HG03565 (cell line): ENCODE results near the gene DLX3.

Experiments used
- ATAC-seq: cut with Tn5 transposase; IDR thresholded peaks from one replicate; pipeline ENCODE4 v1.9.1; 2021; ENCODE audit warnings: mild to moderate bottlenecking, moderate library complexity; ENCODE audit not compliant: unreplicated experiment

DLX3 gene

GRCh38 chr17:50024808-50025207 is 29.8 kb upstream of the DLX3 start:
- no peak for ATAC-seq

GRCh38 chr17:50023520-50023919 is 28.5 kb upstream of the DLX3 start:
- ATAC-seq, result no peak

DNA sequence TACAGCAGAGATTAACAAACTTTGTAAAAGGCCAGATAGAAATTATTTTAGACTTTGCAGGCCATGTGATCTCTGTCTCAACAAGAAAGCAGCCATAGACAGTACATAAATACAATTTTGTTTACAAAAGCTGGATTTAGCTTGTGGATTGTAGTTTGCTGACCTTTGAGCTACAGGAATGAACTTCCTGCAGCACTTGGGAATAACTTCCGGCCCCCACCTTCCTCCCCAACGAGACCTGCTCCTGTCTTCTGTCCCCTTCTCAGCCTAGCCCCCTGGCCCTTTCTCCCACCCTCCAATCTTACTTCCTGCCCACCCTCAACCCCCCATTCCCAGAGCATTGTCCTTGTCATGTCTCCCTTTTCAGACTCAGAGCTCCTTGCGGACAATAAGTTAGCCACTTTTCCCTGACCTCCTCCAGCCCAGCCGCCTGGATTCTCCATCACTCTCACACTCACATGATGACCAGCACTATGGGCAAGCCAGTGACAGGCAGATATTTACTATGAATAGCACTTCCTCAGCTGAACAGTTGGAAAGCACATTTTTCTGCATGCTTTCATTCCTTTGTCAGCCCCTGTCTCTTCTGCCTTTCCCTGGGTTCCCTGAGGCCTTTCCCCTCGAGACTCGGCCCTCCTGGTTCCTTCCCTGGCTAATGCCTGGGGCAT is 27.6 kb upstream of the DLX3 start:
- no peak for ATAC-seq

DNA sequence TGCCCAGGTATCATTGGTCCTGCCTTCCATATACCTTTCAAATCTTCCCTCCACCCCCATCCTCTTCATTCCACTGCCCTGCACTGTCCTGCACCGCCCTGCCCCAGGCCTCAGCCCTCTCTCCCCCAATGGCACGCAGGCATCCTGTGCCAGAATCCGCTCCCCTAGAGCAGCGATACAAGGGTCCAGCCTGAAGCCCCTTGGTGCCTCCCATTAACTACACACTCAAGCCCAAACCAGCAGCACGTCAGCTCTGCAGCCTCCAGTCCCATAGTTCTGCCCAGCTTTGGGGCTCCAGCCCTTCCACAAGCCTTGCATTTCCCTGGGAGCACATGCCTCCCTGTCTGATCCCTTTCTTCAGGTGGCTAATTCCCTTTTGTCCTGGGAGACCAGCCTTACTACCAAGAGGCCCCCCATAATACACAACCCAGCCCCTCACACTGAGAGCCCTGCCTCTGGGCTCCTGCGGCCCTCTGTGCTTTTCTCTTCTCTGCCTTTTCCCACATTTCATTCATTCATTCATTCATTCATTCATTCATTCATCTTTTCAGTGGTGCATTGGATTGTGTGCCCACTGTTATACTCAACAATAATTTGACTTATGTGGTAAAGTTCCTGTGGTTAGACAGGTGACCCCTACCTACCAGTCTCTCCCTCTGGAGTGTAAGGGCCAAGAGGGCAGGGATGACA is 26.8 kb upstream of the DLX3 start:
- ATAC-seq, result no peak

- no peak for ATAC-seq
These were observed 26.0 kb upstream of the DLX3 start for GRCh38 chr17:50020841-50021599.

DNA sequence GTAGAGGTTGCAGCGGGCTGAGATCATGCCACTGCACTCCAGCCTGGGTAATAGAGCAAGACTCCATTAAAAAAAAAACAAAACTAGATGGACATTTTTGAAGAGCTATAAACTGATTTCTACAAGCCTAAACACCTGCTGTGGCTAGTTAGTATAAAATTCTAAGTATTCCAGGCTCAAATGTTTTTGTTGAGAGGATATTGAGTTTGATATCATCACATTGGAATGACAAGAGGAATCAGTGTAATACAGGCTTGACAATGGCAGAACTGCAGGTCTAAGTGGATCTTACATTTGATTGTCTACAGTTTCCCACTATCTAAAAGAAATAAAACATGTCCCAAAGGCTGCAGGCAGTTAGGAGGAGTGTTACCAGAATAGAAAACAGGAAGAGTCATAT is 23.9 kb upstream of the DLX3 start:
- no peak for ATAC-seq

GRCh38 chr17:50015146-50015545 is 20.1 kb upstream of the DLX3 start:
- ATAC-seq, result no peak

- ATAC-seq, result no peak
These were observed 19.6 kb upstream of the DLX3 start for GRCh38 chr17:50014471-50015088.

DNA sequence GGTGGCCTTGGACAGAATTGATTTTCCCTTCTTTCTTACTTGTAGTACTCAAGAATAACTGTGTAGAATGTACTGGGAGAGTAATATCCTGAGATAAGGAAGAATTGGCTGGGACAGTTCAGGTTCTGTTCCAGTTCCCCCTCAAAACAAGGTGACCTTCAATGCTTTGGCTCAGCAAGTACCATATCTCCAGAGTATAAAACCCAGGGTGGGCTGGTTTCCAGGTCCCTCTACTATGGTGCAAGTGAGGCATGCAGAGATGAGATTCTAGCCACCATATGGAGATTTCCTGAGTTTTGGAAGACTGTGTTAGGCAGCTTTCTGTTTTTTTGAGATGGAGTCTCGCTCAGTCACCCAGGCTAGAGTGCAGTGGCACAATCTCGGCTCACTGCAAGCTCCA is 18.1 kb upstream of the DLX3 start:
- no peak for ATAC-seq

GRCh38 chr17:50009282-50009681 is 14.3 kb upstream of the DLX3 start:
- no peak for ATAC-seq

- no peak for ATAC-seq
These were observed 8.9 kb upstream of the DLX3 start for GRCh38 chr17:50003911-50004310.

- ATAC-seq, result no peak
These were observed 4.0 kb upstream of the DLX3 start for GRCh38 chr17:49998836-49999511.

GRCh38 chr17:49997773-49998703 is 3.0 kb upstream of the DLX3 start:
- ATAC-seq, result peak; percentile 51

DNA sequence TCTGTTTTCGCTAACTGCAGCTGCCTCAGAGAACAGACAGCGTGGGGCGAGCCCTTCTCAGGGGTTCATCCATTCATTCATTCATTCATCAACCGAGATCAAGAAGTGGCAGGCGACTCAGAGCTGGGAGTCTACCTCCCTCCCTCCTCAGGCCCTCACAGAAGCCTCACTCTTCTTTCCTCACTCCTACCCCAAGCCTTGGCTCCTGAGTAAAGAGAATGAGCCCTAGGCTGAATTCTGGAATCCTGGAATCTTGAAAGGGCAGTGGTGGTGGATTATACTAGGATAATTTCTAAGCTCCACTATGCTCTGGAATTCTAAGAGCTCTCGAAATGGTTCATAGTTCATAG is 2.3 kb upstream of the DLX3 start:
- ATAC-seq, result no peak

DNA sequence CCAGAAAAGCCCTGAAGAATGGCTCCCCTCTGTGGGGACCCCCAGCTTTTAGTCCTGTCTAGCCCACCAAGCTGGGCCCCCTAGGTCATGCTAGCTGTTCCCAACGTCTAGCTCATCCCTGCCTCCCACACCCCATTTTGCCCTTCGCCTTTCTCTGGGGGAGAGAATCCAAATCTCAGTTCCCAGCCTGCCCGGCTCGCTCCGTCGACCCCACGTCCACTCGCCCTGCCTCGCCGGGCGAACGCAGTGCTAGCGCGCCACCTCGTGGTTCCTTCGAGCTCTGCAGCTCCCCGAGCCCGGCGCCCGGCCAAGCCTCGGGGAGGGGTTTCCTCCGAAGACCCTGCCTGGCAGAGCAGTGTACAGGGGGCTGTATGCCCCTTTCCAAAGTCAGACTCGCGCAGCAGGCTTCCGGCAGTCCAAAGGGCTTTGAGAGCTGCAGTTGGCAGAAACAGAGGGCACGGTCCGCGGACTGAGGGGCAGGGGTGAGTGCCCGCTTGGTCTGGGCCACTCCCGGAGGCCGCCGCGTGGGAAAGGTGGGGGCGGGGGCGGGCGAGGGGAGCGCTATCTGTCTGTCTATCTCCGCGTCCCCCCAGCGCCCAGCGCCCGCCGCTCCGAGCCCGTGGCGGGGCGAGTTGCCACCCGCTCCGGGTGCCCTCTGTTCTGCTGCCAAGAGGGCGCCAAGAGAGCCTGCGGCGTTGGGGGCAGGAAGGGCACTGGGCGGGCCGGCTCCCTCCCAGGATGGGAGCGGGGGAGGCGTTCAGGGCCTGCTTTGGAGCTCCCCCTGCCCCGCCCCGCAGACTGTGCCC is 1.7 kb upstream of the DLX3 start:
- ATAC-seq, result no peak

DNA sequence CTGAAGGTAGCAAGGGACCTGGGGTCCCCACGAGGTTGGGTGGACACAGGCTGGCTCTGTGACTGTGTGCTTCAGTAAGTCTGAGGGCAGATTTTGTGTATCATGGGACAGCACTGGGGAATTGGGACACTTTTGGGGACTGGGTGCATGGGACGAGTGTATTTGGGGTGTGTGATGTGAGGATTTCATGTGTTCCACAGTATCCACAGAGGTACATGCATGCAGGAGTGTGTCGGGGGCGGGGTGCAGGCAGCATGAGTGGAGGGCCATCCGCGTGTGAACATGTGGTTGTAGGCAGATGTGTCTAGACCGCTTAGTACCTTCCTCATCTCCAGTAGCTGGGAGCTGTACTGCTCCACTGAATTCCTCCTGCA is 1.1 kb upstream of the DLX3 start:
- no peak for ATAC-seq

GRCh38 chr17:49994085-49995054 is 654 bp downstream of the DLX3 start:
- no peak for ATAC-seq

- no peak for ATAC-seq
These were observed 1.5 kb downstream of the DLX3 start for GRCh38 chr17:49993423-49994060.
